H4 (cell line): ENCODE data around the gene FAS. TPM values are rescaled to one million over a fixed set of nuclear protein-coding genes. Genes with fewer than 3 reads are reported as not detected.

Source experiments
- DNase-seq: peaks from one replicate; pipeline ENCODE4 v3.0.0-alpha.2; 2015; ENCODE audit warnings: low spot score
- total RNA-seq: library from RNA; depleted of rRNA; stranded (reverse); fragments of >200 nt; shearing (Covaris generic); gene quantifications from 2 replicates; pipeline ENCODE4 v1.2.3, GENCODE V29; 2014

The FAS gene
- total RNA-seq, 1 experiment from 2014 or later = 30.3 TPM

DNA sequence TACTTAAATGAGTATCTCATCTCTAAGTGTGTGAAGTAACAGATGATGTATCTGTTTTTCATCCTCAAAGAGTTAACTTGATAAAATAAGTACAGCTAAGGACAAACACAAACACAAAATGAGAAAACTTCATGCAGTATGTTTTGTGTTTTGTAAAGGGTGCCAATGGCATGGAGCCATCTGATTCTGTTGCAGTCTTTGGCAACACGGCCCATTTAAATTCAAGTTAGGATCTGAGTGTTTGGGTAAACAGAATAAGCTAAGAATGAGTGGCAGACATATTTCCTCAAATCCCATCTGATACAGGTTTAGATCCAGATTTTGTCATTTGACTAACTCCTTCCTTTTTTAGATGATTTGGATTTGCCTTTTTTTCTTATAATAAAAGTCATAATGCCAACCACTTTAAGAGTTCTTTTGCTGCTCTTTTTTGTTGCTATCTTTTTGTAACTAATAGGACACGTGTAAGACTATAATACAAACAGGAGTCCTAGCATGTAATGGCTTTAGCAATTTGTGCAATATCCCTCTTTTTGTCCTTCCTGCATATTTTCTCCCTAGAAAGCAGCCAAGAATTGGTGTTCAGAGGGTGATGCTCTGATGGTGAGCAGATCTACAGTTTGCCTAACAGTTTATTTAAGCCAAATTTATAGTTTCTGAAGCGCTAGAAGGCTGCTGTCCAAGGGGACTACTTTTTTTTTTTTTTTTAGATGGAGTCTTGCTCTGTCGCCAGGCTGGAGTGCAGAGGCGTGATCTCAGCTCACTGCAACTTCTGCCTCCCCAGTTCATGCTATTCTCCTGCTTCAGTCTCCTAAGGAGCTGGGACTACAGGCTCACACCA is 19.2 kb upstream of the FAS start:
- no peak for DNase-seq

- no peak for DNase-seq
These were observed 16.6 kb upstream of the FAS start for GRCh38 chr10:88974012-88974411.

DNA sequence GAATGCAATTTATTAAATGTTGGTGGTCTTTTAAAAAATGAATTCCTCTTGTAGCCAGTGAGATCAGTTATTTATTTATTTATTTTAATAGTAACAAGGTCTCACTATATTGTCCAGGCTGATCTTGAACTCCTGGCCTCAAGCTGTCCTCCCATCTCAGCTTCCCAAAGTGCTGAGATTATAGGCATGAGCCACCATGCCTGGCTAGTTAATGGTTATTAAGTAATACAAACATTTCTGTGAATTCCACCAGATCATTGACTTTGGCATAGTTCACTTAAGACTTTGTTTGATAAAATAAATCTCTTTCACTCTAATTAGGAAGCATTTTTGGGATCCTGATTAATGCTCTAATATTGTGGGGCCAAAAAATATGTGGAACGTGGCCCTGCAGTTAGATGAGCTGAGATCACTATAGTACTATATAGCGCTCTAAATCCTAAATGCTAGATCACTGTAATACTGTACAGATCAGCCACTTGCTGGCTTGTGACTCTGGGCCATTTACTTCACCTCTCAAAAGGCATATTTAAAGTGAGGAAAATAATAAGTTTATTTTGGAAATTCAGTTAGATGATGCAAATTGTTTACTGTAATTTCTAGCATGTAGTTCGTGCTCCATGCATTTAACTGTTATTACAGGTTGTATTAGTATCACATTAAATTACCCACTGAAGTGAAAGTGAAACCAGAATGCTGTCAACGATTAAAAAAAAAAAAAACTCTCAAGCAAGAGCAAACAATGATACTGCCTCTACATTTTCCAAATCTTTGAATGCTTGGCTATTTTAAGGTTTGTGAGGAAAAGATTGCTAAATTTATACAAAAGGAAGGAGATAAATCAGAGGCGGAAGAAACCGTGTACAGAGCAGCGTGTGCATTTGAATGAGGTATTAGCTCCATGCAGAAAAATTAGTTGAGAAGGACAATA is 15.9 kb upstream of the FAS start:
- DNase-seq = no peak

DNA sequence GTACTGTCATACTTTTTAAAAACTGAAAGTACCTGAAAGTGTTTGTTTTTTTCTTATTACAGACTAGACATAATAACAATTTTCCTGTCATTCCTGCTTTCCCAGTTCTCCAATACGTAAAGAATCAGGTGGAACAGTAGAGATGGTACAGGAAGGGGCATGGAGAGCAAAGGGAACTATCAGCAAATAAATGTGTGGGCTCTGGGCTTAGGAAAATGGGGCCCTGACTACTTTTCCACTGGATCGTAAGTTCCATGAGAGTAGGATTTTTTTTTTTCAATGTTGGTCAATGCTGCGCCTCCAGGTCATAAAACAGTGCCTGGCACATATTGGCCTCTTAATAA is 15.2 kb upstream of the FAS start:
- no peak for DNase-seq

DNA sequence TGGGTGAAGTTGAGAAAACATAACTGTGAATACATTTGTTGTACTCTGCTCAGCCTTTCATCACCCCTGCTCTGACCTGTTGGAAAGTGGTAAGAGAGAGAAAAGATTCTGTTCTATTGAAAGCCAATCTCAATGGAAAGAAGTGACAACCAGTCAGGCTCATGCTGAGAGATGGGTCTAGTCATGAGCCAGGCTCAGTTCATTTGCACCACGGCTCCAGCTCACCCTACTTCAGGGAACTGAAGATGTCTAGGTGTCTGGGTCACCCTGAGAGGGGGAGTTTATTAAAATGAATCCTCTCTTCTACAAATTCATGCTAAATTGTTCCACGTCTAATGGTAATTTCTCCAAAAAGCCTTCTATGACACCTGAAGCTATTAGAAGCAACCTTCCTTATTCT is 12.1 kb upstream of the FAS start:
- no peak for DNase-seq

DNA sequence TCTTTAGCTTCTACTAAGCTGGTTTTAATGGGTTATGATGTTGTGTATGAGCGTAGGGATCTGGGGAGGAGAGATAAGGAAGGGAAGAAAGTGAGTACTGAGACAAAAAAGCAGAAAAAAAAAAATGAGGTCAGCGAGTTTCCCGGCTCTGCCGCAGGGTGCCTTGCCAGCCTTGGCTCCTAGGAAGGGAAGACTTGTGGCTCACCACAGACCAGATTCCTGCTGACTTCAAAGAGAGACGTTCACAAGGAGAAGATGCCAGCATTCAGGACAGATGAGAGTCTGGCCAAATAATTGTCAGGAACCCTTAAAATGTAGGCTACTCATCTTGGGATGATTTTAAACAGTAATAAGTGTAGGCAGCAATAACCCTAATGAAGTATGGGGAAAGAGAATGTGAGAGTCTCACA is 11.4 kb upstream of the FAS start:
- peak; percentile 85 for DNase-seq

- no peak for DNase-seq
These were observed 11.0 kb upstream of the FAS start for GRCh38 chr10:88979603-88980002.

GRCh38 chr10:88980247-88980646 is 10.4 kb upstream of the FAS start:
- DNase-seq = no peak

DNA sequence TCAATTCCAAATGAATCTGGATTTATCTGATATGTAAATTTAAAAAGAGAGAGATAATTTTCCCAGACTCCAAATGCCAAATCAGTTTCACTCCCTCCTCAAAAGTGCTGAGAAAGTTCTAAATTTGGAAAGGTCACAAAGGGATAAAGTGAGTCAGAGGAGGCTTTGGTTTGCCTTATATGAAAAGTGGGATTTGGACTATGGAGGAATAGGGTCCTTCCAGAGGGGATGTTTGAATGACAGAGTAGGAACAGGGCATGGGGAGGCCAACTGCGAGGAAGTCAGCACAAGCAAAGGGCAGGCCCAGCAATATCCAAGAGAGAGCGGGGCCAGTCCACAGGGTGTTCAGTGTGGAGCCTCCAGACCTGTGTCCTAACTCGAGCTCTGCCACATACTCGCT is 9.8 kb upstream of the FAS start:
- DNase-seq = no peak

DNA sequence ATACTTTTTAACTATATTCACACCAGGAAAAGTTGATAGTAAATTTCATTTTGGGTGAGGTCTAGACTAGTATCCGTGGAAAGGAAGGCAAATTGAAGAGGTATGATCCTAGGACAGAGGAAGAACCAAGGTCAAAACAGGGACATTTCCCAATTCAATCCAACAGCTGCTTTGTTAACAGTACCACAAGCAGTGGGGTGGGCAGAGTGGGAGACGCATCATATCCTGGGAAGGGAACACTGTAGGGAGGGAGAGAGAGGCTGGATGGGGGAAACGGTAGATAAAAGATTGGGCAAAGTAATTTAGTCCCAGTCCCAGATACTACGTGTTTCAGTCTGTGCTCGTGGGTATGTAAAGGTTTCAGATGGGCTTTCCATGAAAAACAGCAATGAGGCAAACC is 9.2 kb upstream of the FAS start:
- no peak for DNase-seq

DNA sequence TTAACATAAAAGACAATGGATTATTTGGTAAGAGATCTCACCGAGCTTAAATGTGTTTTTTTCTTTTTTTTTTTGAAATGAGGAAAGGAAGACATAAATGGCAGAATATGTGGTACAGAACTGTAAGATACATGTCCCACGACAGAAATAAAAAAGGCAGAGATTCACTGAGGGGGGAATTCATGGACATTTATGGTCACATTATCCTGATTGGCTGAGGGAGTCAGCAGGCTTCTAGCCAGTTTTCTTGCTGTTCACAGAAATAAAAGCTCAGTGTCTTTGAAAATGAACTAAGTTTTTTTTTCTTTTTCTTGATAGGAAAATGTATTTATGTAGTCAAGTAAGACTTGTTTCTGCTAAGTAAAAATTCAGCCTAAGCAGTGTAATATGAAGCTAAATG is 8.2 kb upstream of the FAS start:
- no peak for DNase-seq

GRCh38 chr10:88983206-88983605 is 7.4 kb upstream of the FAS start:
- no peak for DNase-seq

DNA sequence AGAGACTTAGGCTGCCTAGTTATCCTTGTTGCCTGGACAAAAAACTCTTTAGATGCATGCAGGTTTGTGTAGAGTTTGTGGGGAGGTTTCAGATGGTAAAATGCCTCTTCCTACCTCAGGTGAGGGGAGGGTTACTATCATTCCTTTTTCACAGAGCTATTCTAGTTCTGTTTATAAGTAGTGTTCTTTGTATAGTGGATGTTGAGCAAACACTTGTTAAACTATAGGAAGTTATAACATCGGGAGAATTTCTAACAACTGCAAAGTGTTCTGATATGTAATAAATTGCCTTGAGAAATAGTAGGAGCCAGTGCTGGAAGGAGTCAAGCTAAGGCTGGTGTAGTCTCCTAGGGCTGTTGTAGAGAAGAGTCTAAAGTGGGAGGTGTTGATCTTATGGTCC is 6.7 kb upstream of the FAS start:
- DNase-seq = no peak

DNA sequence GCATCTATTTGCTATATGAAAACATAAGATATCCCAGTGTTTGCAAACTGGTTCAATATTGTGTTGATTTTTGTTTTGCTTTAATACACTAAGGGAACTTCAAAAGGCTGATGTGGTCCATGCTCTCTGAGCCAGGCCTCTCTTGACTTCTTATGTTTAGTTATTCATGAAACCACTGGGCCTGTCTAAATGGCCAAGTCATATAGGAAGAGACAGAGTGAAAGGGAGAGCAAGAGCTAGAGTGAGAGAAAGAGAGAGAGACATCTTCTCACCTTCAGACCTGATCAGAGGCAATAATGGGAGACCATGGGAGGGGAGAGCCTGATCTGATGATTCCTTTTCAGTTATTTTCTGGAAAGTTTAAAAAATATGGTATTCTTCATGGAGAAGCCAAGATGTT is 6.1 kb upstream of the FAS start:
- DNase-seq = no peak

GRCh38 chr10:88986549-88987242 is 3.9 kb upstream of the FAS start:
- no peak for DNase-seq

DNA sequence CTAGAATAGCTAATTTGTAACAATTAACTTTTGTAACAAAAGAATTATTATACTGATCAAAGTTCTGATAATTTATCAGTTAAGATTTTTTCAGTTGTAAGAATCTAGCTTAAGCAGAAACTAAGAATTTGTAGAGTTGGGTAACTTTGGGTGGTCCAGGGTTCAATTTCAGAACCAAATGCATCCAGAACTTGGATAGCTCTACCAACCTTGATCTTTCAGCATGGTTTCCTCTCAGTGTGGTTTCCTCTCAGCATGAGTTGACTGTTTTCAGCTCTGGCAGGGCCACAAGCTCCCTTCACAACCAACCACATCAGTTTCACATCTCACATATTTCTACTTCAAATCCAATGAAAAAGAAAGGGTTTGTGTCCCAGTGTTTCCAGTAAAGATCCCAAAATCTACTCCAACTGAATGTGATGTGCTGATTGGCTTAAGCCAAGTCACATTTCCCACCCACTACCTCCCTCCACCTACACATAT is 3.3 kb upstream of the FAS start:
- no peak for DNase-seq

DNA sequence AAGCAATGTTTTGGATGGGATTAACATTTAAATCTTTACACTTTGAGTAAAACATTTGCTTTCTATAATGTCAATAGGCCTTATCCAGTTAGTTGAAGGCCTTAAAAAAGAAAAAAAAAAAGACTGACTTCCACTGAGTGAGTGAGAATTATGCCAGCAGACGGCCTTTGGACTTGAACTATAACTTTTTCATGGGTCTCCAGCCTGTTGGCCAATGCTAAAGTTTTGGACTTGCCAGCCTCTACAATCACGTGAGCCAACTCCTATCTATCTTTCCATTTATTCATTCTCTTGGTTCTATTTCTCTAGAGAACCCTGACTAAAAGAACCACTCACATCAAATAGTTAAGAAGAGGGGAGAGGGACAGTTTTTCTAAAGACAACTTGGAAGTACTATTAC is 2.8 kb upstream of the FAS start:
- no peak for DNase-seq

DNA sequence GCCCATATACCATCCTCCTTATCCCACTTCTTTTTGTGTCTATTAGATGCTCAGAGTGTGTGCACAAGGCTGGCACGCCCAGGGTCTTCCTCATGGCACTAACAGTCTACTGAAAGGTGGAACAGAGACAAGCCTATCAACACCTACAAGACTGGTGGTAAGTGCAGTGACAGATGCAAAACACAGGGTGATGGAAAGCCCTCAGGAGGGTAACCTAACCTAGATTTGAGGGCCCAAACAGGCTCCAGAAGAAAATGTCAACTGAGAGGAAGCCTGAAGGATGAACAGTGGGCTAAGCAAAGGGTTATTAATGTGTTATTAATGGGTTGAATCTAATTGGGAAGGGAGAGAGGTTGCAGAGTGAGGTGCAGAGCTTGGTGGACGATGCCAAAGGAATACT is 1.2 kb upstream of the FAS start:
- DNase-seq = no peak

GRCh38 chr10:88989824-88990383 is 694 bp upstream of the FAS start:
- peak; percentile 68 for DNase-seq

DNA sequence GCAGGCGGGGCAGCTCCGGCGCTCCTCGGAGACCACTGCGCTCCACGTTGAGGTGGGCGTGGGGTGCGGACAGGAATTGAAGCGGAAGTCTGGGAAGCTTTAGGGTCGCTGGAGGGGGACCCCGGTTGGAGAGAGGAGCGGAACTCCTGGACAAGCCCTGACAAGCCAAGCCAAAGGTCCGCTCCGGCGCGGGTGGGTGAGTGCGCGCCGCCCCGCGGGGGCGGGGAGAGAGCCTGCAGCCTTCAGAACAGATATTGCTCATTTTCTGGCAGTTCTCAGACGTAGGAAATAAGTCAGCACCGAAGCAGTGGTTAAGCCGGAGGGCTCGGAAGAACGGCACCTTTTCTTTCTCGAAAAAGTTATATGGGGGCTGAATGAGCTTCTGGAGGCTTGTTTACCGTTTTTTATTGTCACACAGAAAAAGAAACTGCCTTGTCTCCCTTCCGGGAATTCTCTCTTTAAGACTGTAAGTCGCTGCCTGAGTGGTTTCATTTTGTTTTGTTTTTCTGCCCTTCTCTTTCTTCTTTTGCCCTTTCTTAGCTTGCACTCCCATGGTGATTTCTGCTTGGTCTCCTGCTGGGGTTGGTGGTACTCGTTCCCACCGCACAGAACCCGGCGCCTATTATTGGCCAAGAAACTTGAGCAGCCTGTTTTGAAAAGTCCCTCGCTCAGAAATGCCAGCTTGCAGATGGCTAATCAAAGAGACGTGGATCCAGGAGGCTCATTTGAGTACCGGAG is 732 bp downstream of the FAS start:
- DNase-seq = peak; percentile 58

DNA sequence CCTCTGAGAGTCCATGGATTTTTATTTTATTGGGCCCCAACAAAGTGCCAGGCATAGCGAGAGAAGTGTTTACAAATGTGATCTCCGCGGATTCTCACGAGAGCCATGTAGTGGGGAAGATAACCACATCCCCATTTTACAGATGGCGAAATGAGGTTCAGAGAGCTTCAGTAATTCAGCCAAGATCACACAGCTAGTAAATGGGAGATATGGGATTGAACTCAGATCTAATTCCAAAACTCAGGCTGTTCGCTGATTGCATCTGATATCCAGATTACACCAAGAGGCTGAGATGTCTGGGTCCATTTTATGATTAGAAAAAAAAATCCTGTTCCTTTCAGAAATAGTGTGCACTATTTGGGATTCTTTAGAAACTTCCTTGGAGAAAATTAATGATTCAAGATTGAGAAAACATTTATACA is 1.3 kb downstream of the FAS start:
- DNase-seq = no peak
